ENCODE data around the gene WDR7.

The WDR7 gene

GRCh38 chr18:56723706-56724105 lies 72.5 kb downstream of the WDR7 start:
- no peak for DNase-seq

GRCh38 chr18:56726906-56727305 lies 75.7 kb downstream of the WDR7 start:
- no peak for DNase-seq

DNA sequence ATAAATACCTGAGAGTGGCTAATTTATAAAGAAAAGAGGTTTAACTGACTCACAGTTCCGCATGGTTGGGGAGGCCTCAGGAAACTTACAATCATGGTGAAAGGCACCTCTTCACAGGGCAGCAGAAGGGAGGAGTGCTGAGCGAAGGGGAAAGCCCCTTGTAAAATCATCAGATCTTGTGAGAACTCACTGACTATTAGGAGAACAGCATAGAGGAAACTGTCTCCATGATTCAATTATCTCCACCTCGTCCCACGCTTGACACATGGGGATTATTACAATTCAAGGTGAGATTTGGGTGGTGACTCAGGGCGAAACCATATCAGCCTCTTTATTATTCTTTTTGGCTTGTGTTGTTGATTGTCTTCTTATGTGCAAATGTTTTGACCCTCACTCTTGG lies 76.2 kb downstream of the WDR7 start:
- DNase-seq, result no peak

GRCh38 chr18:56728741-56729140 lies 77.6 kb downstream of the WDR7 start:
- DNase-seq, result no peak

DNA sequence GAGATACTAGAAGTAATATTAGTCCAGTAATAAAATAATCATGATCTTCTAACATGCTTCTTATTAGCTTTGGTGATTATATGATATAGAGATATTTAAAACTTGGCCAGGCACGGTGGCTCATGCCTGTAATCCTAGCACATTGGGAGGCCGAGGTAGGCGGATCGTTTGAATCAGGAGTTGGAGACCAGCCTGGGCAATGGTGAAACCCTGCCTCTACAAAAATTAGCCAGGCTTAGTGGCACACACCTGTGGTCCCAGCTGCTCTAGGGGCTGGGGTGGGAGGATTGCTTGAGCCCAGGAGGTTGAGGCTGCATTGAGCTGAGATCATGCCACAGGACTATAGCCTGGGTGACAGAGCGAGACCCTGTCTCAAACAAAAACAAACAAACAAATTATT lies 87.0 kb downstream of the WDR7 start:
- no peak for DNase-seq

GRCh38 chr18:56739731-56740130 lies 88.6 kb downstream of the WDR7 start:
- DNase-seq, result no peak

DNA sequence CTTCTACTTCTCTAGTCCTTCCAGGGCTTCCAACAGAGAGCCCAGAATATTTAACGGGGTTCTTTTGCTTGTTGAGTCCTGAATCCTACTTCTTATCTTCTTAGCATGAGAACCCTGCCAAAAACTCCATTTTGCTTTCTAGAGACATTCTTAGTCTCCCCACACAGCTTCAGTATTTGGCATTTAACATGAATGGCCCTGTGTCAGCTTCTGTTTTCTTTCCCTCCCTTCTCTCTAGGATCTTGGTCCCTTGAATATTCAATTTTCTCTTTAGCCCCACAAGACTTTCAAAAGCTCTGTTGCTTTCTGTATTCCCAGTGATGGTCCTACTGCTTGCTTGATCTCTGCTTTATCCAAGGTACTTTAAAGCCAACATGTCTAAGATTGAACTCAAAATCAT lies 89.5 kb downstream of the WDR7 start:
- no peak for DNase-seq

DNA sequence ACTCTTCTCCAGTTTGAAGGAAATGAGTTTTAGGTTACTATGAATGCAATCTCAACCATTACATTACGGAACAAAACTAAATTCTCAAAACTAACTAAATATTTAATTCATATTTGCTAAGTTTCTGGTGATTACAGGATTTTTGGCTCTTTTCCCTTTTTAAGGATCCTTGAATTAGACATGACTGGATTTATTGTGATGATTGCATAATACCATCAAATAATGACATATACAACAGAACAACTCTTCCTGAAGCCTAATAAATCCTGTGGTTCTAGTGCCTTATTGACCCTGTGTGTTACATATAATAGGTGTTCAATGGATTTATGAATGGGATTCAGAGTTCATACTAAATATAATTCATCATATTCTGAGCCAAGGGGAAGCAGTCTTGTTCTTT lies 90.5 kb downstream of the WDR7 start:
- DNase-seq, result no peak

DNA sequence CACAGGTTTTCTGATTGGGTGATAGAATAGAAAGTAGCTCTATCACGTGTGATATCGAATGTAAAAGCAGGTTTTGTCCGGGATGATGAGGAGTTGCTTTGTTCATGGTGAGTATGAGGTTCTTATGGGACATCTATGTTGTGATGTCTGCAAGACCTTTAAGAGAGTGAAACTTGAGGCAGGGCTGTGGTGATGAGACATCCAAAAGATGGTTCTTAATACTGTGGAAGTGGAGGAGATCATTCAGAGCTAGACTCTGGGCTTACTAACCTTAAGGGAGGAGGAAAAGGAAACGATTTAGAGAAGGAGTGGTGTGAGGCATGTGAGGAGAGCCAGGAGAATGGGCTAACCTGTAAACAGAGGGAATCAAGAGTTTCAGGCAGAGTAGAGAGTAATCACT lies 92.0 kb downstream of the WDR7 start:
- no peak for DNase-seq

DNA sequence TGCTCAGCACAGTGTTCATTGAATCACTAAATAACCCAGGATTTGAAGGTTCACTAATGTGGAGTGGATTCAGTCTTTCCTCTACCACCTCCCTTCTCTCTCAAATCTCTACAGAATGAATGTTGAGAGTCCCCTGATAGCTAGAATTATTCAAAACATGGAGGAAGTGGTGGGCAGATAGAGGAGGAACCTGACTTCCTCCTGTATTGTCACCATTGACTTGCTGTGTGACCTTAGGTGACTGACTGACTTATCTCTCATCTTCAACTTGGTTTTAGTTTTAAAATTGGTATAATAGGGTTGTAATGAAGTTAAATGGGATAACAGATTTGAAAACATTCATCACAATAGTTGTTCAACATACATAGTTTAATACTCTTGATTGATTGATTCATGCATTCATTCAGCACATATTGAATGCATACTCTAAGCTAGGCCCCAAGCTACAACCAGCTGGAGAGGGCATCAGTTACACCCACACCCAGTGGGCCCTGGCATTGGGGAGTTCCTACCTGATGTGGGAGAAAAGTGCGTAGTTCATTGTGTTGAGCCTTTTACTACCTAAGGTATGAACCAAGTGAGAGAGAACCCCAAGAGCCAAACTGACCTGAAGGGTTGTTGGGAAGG lies 96.0 kb downstream of the WDR7 start:
- DNase-seq, result no peak

DNA sequence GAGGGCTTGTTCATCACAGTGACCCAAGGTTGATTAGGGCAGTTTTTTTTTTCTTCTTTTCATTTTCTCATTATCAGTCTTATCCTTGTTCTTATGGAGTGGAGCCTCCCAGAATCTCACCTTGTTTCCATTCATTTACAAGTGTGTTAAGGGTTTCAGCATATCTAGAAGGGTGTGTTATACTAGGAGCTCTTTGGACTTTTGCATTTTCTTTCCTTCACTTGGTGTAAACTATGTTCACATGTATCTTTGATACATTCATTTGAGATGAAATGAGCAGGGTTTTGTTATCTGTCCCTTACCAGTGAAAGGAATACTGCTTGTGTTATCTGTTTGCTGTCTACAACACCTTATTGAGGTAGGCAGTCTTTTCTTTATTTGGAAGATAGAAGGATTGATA lies 96.7 kb downstream of the WDR7 start:
- no peak for DNase-seq

- DNase-seq, result peak; percentile 27
These were observed 97.6 kb downstream of the WDR7 start for GRCh38 chr18:56748698-56749268.

DNA sequence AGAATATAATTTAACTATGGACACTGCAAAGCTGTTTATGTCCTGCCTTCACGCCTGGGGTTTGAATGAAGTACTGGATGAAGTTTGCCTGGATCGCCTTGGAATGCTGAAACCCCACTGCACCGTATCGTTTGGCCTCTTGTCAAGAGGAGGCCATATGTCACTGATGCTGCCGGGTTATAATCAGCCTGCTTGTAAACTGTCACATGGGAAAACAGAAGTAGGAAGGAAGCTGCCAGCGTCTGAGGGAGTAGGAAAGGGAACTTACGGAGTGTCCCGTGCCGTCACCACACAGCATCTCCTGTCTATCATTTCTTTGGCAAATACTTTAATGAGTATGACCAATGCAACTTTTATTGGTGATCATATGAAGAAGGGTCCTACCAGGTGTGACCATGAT lies 105.8 kb downstream of the WDR7 start:
- DNase-seq, result no peak

DNA sequence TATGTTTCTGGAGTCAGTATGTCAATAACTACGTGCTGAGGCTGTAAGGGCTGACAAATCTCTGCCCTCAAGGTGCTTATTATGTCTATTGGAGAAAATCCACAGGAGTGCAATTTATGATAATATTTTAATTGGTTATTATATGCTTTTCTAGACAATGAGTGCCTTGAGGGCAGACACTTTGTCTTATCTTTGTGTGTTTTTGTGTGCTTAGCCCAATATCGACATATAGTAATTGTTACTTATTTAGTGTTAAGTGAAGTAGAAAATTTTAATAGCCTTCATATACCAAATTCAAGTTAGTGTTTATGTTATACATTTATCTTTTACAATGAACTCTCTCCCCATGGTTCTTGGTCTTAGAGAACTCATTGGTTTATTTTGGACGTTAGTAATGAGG lies 118.9 kb downstream of the WDR7 start:
- no peak for DNase-seq

DNA sequence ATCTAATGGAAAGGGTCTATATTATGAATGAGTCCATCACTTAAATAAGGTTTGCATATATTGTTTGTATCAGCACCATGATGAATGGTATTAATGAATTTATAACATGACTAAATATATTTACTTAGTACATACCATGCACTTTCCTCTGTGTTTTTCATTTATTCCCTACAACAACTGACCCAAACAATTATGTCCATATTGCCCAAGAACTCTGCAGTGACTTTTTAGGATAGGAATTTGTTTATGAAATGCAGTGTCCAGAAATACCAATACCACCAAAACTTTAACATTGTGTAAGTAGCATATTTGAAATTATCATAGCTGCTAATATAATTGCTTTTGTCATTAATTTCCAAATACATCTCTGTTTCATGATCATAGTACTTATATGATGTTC lies 119.7 kb downstream of the WDR7 start:
- DNase-seq, result peak; percentile 22

DNA sequence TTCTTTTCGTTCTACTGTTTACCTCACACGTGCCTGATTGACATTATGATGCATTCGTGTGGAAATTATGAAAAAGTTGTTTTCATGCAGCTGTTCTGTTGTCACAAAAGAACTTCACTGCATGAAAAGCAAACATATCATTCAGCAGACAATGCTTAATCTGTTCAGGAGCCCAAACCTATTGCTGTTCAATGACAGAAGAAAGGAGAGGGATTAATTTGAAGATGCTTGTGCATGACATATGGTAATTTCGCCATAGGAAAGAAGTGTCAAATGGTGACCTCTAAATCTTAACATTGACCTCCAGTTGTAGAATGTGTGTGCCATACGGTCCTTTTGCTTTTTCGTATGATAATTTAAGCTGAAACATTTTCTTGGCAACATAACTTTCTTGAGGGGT lies 124.5 kb downstream of the WDR7 start:
- DNase-seq, result no peak

DNA sequence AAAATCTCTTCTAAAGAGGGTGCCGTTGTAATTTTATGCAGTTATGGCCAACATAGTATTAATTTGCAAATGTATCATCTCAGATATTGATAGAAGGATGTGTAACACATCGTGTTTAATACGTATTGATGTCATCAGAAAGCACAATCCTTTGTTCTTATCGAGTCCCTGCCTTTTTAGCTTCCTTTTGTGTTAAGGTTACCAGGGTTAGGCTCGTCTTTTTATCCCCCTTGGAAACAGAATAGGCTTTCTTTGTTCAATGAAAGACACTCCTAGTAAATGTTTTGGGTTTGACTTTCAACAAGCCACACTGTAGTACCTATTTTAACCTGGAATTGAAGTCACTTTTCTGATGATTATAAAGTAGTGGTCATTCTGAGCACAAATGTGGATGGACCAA lies 136.2 kb downstream of the WDR7 start:
- no peak for DNase-seq

DNA sequence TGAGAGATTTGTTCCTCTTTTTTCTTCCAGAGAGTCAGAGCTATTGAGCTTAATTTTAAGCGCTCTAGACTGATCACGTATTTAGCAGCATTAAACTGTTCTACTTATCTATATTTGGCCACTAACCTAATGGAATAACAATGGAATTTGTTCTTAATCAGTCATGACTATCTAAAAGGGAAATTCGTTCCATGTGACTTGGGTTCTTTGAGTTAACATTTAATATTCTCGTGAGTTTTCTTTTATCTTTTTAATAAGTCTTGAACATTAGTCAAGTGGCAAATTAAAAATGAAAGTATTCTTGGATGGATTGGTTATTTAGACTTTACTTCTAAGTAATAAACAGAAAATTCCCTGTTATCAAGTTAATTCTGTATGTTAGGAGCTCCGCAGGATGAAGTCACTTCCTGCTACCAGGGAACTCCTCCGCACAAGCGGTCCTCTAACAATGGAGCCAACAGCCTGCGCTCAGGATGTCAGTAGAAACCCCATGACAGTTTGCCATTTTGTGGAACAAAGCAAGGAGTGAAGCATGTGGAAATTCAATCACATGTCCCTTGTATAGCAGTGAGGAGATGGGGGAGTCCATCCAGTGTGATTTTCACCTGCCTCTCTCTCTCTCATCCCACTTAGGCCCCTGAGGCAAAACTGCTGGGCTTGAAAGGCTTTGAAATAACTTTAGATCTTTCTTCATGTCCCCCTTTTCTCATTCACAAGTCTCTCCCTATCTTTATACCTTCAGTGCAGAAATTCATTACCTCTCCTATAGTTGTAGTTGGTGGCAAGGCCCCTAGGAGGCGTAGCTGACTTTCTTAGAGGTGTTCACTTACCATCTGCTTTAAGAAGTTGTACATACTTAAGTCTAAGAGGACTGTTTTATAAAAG lies 138.1 kb downstream of the WDR7 start:
- peak; percentile 15 for DNase-seq

DNA sequence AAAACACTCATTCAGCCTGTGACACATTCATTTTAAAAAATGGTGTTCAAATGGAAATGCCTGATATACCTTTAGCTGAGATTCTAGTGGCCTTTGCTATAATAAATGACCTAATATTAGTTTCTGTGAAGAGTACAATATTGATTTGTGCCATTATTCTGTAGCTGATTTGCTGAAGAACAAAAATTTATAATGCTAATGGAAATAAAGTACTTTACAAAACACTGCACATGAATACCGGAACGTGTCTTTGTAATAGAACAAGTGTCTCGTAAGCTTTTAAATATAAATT lies 138.7 kb downstream of the WDR7 start:
- no peak for DNase-seq

- DNase-seq, result peak; percentile 19
These were observed 144.2 kb downstream of the WDR7 start for GRCh38 chr18:56795381-56795780.

- DNase-seq, result peak; percentile 23
These were observed 148.6 kb downstream of the WDR7 start for GRCh38 chr18:56799756-56800155.

DNA sequence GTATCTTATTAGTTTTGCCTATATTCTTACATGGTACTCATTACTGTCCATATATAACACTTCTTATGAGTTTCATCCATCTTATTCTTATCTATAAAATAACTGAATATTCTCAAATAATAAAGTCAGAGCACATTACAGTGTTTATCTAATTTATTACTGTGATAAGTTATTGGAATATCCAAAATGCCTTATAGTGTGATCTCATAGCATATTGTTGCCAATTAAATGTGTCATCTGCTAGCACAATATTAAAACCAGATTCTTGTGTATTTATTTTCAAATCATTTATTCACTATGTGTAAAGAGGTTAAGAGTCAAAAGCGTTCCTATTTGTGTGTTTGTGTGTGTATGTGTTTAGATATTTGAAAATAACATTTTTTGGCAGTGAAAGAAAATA lies 151.9 kb downstream of the WDR7 start:
- DNase-seq, result no peak

DNA sequence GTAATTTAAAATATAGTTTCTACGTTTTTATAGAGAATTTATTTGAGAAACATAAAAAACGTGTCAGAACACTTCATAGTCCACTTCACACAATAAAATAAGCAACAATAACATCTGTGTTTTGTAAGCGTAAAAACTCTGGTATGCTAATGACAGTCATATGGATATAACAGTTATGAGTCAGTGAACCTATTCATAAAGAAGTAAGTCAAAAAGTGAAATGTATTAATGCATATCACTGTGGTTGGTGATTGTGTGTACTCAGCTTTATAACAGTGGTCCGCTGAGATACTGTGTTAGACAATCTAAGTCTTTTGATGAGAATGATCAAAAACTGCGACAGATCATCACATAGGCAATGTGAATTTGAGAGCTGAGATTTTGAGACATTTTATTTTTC lies 153.2 kb downstream of the WDR7 start:
- DNase-seq, result no peak

- no peak for DNase-seq
These were observed 156.7 kb downstream of the WDR7 start for GRCh38 chr18:56807901-56808300.

DNA sequence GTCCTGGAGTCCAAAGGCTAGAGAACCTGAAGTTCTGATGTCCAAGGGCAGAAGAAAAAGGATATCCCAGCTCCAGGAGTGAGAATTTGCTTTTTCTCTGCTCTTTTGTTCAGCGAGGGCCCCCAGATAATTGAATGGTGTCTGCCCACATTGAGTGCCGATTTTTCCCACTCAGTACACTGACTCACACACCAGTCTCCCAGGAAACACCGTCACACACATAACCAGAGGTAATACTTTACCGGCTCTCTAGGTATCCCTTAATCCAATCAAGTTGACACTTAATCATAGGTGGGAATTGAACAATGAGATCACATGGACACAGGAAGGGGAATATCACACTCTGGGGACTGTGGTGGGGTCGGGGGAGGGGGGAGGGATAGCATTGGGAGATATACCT lies 161.5 kb downstream of the WDR7 start:
- DNase-seq, result no peak

Data from HCEC 1CT (cell line).